Left forelimb (tissue), 1 donor: Measurements from ENCODE around the gene PDE6D.

Experiments
- DNase-seq: peaks from one replicate; pipeline ENCODE4 v3.0.0-alpha.2; 2018; ENCODE audit warnings: low spot score

PDE6D gene

DNA sequence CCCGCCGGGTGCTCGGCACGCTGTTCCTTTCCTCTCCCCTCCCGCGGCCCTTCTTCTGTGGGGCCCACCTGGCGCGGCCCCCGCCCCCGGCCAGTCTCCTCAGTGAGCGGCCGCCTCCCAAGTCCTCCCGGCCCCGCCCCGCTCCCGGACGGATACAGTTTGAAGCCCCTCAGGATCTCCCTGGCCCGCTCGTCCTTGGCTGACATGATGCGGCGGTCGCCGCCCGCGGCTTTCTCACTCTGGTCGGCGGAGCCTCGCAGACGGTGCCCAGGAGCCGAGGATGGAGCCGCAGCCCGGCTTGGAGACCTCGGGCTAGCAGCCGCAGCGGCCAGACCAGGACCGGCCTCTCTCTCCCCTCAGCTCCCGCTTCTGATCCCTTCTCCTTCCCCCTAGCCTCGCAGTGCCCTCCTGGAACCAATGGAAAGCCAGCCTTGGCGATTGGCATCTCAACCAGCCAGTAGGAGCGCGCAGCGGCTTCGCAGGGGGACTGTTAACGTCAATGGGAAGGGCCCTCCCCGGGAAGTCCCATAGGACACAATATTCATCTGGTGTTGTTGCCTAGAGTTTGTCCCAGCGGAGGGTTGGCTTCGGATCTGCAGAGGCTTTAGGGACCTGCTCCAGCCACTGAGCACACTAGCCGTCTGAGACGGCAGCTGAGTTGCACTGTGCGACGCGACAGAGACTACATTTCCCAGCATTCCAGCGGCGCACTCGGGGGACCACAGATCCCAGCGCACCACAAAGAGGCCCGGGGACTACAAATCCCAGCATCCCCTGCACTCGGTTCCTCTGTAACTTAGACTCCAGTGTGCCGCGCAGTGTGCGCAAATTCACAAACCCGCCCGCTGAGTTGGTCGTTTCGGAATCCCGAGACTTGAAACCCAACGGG, at the start of gene PDE6D:
Gene PDE6D, minus strand, starts transcription at position 374 of the 889 bp plus-strand sequence. Its CDS starts 168 bp downstream, at position 206.
- DNase-seq, result peak; percentile 98

DNA sequence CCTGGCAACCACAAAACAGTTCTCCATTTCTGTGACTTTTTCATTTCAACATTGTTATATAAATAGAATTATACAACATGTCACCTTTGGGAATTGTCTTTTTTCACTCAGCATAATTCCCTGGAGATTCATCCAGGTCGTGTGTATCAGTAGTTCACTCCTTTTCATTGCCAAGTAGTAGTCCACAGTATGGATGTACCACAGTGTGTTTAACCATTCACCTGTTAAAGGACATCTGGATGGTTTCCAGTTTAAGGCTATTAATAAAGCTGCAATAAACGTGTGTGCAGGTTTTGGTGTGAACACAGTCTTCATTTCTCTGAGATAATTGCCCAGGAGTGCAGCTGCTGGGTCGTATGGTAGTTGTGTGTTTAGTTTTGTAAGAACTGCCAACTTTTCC, 40.8 kb upstream of the PDE6D start:
- DNase-seq, result no peak

GRCh38 chr2:231820786-231821303, 39.8 kb upstream of the PDE6D start:
- no peak for DNase-seq

DNA sequence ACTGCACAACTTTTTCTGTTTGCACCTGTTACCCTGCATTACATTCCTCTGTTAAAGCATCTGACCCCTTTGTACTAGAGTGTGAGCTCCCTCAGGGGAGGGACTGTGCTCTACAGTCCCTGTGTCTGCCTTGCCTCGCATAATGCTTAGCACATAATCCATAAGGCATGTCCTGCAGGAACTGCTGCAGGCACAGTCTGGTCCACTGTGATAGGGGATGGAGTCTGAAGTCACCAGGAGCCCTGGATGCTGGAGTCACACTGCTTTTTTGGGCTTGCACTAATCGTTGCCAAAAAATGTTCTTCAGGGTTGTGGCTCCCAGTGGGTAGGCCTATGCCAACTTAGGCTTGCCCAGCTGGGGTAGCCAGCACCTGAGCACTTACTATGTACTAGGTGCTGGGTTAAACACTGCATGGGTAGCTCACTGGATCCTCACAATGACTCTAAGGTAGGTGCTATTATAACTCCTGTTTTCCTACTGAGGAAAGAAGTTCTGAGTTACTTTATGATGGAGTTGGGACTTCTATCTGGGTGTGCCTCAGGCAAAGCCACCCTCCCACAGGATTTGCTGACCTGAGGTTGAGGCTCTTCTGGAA, 38.5 kb upstream of the PDE6D start:
- DNase-seq, result no peak

- no peak for DNase-seq
Observed at GRCh38 chr2:231816327-231817026, 35.4 kb upstream of the PDE6D start.

- no peak for DNase-seq
Observed at GRCh38 chr2:231810905-231811304, 29.8 kb upstream of the PDE6D start.

GRCh38 chr2:231807020-231807419, 25.9 kb upstream of the PDE6D start:
- no peak for DNase-seq

DNA sequence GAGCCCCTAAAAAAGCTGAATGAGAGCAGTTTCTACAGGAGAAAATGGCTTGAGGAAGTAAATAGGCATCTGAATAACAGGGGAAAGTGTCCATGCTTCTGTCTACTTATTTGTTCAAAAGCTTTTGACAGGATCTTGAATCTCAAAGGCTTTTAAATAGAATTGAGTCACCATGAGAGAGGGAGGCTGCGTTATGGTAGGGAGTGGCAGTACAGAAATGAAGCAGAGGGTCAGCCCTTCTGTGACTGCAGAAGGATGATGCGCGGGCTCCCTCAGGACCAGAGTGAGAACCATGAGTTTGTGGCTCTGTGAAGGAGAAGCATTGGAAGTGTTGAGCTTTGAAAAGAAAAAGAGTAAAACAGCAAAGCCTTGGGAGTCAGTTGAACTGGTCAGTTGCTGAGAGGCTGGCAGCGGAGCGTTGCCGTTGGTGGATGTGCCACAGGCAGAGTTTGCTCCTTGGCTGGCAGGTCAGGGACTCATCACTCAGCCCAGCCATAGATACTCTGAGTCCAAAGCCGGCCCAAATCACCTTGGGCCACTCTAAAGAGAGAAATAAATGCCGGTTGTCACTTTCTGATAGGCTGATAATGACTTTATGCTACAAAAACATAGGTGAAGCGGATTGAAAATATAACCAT, 22.5 kb upstream of the PDE6D start:
- DNase-seq, result no peak

- no peak for DNase-seq
Observed at GRCh38 chr2:231800493-231801091, 19.5 kb upstream of the PDE6D start.

- DNase-seq, result no peak
Observed at GRCh38 chr2:231795525-231796327, 14.6 kb upstream of the PDE6D start.

GRCh38 chr2:231794383-231794782, 13.3 kb upstream of the PDE6D start:
- DNase-seq, result no peak

DNA sequence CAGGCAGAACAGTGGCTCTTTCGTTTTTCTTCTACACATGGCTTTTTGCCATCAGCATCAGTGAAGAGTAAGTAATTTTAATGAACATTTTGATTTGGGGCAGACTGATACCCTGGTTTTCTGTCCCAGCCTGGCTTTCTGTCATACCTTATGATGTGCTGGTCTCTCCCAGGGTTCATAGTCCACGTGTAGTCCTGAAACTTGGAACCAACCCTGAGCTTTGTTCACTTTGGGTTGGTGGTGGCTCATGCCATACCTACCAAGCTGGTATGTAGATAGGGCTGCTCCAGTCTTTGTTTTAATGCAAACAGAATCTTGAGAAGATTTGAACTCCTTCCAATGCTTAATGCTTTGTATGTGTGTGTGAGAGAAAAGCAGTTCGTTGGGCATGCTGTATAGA, 10.0 kb upstream of the PDE6D start:
- DNase-seq, result no peak

DNA sequence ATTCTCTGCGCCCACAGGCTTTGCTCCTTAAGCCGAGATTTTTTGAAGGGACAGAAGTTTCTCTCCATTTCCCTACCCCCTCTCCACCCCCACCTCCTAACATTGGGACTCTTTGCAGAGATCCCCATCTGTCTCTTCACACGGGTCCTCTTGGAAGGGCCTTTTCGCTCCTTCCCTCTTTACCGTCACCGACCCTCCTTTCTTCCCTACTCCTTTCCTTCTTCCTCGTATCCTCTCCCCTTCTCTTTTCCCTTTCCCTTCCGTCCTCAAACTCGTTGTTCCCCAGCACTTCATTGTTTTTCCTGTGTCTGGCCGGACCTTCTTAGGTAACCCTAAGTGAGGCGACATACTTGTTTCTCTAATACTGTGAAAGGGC, 5.8 kb upstream of the PDE6D start:
- no peak for DNase-seq

DNA sequence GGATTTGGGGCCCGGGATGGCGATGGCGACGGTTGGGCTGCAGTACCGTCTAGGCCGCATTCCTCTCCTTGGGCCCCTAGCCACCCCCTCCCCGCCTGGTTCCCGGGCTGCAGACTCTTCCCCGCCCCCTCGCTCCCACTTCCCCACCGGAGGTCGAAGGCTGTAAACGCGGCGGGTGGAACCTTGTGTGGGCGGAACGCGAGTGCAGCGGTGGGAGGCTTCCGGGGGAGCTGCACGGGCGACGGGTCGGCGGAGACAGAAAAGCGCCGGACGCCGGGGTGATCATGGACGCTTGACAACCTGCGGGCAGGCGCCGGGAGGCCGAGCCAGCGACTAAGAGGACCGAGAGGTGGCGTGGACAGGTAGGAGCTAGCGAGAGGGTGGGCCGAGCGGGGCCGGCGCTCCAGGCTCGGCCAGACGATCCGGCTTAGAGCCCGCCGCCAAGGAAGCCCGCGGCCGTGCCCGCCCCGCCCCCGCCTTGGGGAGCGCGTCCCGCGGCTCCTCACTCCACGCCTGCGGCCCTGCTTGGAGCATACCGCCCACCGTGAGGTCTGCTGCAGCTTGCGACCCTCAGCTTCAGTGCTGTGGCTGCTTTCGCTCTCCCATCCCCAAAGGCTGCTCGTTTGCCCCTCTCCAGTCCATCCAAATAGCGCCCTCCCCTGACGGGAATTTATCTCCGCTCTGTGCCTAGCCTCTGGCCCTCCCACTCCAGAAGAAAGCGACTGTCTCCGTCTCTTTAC, 5.3 kb upstream of the PDE6D start, which contains the start of gene COPS7B:
Gene COPS7B, plus strand, starts transcription at position 269 of the 740 bp plus-strand sequence. CDS start 2,126 bp downstream, outside the sequence.
- peak; percentile 88 for DNase-seq

DNA sequence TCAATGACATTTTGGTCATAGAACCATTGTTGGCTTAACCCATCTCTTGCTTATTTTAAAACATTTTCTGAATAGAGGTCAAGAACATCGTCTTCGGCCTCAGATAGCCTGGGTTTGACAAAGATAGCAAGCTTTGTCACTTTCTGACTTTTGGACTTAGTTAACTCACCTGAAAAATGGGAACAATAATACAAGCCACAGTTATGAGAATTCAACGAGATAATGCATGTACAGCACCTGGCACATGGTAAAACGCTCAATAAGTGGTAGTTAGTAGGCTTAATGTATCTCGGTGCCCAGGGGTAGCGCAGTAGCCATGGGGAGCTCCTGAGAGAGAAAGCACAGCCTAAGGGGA, 4.7 kb upstream of the PDE6D start:
- DNase-seq, result no peak

DNA sequence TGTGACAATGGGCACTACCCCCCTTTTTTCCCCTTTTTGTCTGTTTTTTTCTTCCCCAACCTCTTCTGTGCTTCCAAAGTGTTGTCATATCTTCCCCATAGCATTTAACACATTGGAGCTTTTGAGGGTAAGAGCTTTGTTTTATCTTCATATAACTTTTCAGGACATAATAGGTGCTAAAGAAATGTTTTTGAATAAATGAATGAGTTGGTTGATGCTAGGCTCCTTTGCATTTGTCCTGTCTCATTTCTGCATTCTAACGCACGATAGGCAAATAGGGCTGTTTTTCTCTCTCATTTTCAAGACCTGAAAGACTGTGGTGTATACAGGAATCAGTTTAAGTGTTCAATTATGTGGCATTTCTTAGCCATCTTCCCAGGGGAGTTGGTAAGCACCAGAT, 4.3 kb upstream of the PDE6D start:
- no peak for DNase-seq

DNA sequence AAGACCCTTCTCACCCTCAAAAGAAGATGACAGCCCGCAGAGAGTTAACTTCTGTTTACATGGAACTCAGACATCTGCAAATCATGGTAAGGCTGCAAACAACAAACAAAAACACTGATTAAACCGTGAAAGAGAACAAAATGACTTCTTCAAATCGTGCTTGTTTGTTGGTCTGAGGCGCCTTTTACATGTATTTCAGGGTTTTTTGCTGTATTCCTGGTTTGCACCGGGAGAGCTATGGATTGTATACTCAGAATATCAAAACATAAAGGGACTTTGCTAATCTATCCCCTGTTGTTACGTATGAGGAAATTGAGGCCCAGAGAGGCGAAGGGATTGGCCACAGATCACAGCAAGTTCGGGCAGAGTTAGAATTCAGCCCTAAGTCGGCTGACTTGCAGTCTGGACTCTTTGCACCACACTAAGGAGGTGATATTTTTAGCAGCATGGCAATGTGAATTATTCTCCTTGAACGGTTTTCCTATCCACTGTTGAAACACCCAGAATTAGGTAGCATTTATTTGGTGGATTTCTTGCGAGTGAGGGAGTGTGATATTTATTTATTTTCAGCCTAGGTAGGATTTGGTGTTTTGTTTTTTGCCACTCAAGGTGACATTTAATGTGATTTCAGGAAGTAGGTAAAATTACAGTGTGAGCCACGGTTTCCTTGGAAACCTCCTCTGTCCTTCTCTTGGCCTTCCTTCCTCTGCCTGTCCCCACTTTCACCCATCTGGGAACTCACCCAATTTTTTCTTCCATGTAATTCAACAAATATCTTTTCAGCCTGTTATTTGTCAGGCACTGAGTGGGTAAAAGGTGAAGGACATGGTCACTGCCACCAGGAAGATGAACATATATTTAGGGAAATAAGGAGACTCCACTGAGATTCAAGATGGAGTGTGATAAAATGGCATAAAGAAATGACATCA, 980 bp upstream of the PDE6D start:
- no peak for DNase-seq

GRCh38 chr2:231780123-231780908, 766 bp downstream of the PDE6D start:
- peak; percentile 63 for DNase-seq
